ENCODE measurements around the gene DAP3.
A peak's percentile ranks its signal among the peaks of the same experiment; 100 is the strongest.
"Not testable (repeated sequence)": the region's sequence is repeated elsewhere in the genome, so short reads cannot be mapped to it uniquely, and the experiment has no call there.

Gene DAP3

GRCh38 chr1:155689081-155689607, at the start of gene DAP3:
TSS of gene DAP3 (plus strand) at chr1:155689091. CDS start at chr1:155709780, 20,689 bp downstream.
- H3K27me3 Mint-ChIP-seq, H3K9me3 Mint-ChIP-seq, DNase-seq: not testable (repeated sequence)
- H3K4me1 Mint-ChIP-seq (ENCODE audit: low read depth): peaks cover 57% of the 10 kb centered on the region
- H3K36me3 Mint-ChIP-seq (ENCODE audit: low read depth): peaks cover 77% of the 10 kb centered on the region
- H3K4me3 Mint-ChIP-seq: peak within 1 kb of the TSS; percentile 97
- peak within 1 kb of the TSS; percentile 97 for H3K27ac Mint-ChIP-seq

- DNase-seq: no peak
- Mint-ChIP-seq H3K27ac (no peak overlapping the region), H3K36me3 (ENCODE audit: low read depth) (peaks cover 8% of the 10 kb centered on the region), H3K9me3 (peaks cover 18% of the 10 kb centered on the region), H3K4me1 (ENCODE audit: low read depth) (peaks cover 20% of the 10 kb centered on the region), H3K27me3 (no peaks in the 10 kb centered on the region), H3K4me3 (no peak overlapping the region)
Measured at GRCh38 chr1:155640367-155640766, 48.5 kb upstream of the DAP3 start.

DNA sequence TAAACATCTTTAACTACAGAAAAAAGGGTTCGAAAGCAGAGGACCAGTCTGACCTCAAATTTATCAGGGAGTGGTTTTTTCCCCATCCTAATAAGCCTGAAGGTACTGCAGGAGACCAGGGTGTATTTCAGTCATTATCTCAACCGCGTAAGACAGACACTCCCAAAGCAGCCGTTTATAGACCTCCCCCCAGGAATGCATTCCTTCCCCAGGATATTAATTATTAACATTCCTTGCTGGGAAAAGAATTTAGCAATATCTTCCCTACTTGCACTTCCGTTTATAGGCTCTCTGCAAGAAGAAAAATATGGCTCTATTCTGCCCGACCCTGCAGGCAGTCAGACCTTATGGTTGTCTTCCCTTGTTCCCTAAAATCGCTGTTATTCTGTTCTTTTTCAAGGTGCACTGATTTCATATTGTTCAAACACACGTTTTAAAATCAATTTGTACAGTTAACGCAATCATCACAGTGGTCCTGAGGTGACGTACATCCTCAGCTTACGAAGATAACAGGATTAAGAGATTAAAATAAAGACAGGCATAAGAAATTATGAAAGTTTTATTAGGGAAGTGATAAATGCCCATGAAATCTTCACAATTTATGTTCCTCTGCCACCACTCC, 46.2 kb upstream of the DAP3 start:
- H3K36me3 Mint-ChIP-seq (ENCODE audit: low read depth); H3K4me1 Mint-ChIP-seq (ENCODE audit: low read depth); H3K4me3 Mint-ChIP-seq; DNase-seq; H3K27me3 Mint-ChIP-seq; H3K27ac Mint-ChIP-seq: not testable (repeated sequence)
- H3K9me3 Mint-ChIP-seq: peaks cover 18% of the 10 kb centered on the region

DNA sequence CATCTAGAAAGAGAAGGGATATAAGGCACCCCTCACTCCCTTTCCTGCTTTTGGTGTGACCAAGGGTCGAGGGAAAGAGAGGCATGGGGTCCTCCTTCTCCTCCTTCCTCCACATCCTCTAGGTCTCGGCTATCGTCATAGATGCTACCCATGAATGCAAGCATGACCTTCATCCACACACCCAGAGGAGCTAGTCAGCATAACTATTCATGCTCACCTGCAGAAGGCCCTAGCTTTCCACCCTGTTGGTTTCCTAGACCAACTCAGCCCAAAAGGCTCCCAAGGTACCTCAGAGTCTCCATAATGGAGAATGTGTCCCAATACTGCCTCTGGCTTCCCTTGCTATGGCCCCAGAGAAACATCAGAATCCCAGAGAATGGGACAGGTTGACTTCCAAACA, 45.7 kb upstream of the DAP3 start:
- no peak overlapping the region for H3K27ac Mint-ChIP-seq
- H3K4me3 Mint-ChIP-seq: no peak overlapping the region
- H3K27me3 Mint-ChIP-seq: no peaks in the 10 kb centered on the region
- peaks cover 4% of the 10 kb centered on the region for H3K36me3 Mint-ChIP-seq (ENCODE audit: low read depth)
- H3K4me1 Mint-ChIP-seq (ENCODE audit: low read depth): no peaks in the 10 kb centered on the region
- no peak for DNase-seq
- H3K9me3 Mint-ChIP-seq: peaks cover 18% of the 10 kb centered on the region

GRCh38 chr1:155645034-155645598, 43.8 kb upstream of the DAP3 start:
- Mint-ChIP-seq H3K36me3 (ENCODE audit: low read depth) (peaks cover 4% of the 10 kb centered on the region), H3K4me3 (no peak overlapping the region), H3K27ac (no peak overlapping the region), H3K27me3 (peaks cover 1% of the 10 kb centered on the region), H3K4me1 (ENCODE audit: low read depth) (peaks cover 1% of the 10 kb centered on the region), H3K9me3 (peaks cover 18% of the 10 kb centered on the region)
- no peak for DNase-seq

- H3K4me1 Mint-ChIP-seq (ENCODE audit: low read depth): peaks cover 1% of the 10 kb centered on the region
- H3K4me3 Mint-ChIP-seq: no peak overlapping the region
- peaks cover 18% of the 10 kb centered on the region for H3K9me3 Mint-ChIP-seq
- H3K27ac Mint-ChIP-seq: no peak overlapping the region
- peaks cover 4% of the 10 kb centered on the region for H3K36me3 Mint-ChIP-seq (ENCODE audit: low read depth)
- DNase-seq: no peak
- H3K27me3 Mint-ChIP-seq: peaks cover 3% of the 10 kb centered on the region
Measured at GRCh38 chr1:155645648-155646047, 43.2 kb upstream of the DAP3 start.

DNA sequence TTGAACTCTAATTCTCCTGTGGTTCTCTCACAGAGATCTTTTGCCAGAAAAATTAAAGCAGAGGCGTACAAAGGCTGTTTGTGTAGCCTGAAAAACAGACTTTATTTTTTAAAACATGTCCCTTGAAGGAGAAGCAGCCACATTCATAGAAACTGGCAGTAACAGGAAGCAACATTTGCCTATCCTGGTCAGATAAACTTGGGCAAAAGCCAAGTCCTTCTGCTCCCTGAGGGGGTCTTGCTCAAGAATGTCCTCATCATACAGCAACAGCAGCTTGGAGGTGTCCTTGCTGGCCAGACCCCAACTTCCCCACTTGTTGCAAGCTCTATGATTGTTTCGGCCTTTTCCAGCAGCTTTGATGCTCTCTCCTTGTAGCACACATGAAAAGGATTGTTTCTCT, 42.6 kb upstream of the DAP3 start:
- Mint-ChIP-seq H3K27ac (no peak overlapping the region), H3K9me3 (peaks cover 17% of the 10 kb centered on the region), H3K27me3 (peaks cover 3% of the 10 kb centered on the region), H3K4me3 (no peak overlapping the region), H3K36me3 (ENCODE audit: low read depth) (peaks cover 4% of the 10 kb centered on the region), H3K4me1 (ENCODE audit: low read depth) (peaks cover 1% of the 10 kb centered on the region)
- DNase-seq: no peak

- H3K9me3 Mint-ChIP-seq: no peaks in the 10 kb centered on the region
- no peak overlapping the region for H3K4me3 Mint-ChIP-seq
- no peak for DNase-seq
- H3K36me3 Mint-ChIP-seq (ENCODE audit: low read depth): no peaks in the 10 kb centered on the region
- H3K4me1 Mint-ChIP-seq (ENCODE audit: low read depth): peaks cover 1% of the 10 kb centered on the region
- peaks cover 3% of the 10 kb centered on the region for H3K27me3 Mint-ChIP-seq
- H3K27ac Mint-ChIP-seq: no peak overlapping the region
Measured at GRCh38 chr1:155648207-155649147, 40.4 kb upstream of the DAP3 start.

DNA sequence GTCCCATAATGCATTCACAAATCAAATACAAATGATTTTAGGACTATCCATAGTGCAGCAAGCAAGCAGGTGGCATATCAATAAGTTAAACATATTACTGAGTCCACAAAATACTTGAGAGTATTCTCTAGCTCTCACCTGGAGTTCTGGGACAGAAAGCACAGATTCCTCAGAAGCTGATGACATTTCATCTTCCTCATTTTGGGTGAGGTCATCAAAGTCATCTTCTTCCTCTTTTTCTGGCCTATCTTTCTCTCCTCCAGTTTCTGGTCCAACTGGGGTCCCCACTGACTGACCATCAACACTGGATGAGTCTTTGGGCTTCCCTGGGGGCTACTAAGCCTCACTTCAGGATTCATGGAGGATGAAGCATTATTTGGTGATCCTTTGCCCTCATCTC, 39.2 kb upstream of the DAP3 start:
- H3K4me3 Mint-ChIP-seq: no peak overlapping the region
- H3K9me3 Mint-ChIP-seq: no peaks in the 10 kb centered on the region
- H3K4me1 Mint-ChIP-seq (ENCODE audit: low read depth): peaks cover 1% of the 10 kb centered on the region
- no peak overlapping the region for H3K27ac Mint-ChIP-seq
- H3K36me3 Mint-ChIP-seq (ENCODE audit: low read depth): no peaks in the 10 kb centered on the region
- H3K27me3 Mint-ChIP-seq: peaks cover 3% of the 10 kb centered on the region
- no peak for DNase-seq

- peaks cover 1% of the 10 kb centered on the region for H3K4me1 Mint-ChIP-seq (ENCODE audit: low read depth)
- peaks cover 3% of the 10 kb centered on the region for H3K27me3 Mint-ChIP-seq
- no peaks in the 10 kb centered on the region for H3K36me3 Mint-ChIP-seq (ENCODE audit: low read depth)
- H3K4me3 Mint-ChIP-seq: no peak overlapping the region
- no peak overlapping the region for H3K27ac Mint-ChIP-seq
- no peak for DNase-seq
- no peaks in the 10 kb centered on the region for H3K9me3 Mint-ChIP-seq
Measured at GRCh38 chr1:155650231-155650757, 38.6 kb upstream of the DAP3 start.

- H3K27ac Mint-ChIP-seq: no peak overlapping the region
- H3K4me1 Mint-ChIP-seq (ENCODE audit: low read depth): peaks cover 1% of the 10 kb centered on the region
- no peak for DNase-seq
Measured at GRCh38 chr1:155651861-155652661, 36.8 kb upstream of the DAP3 start.

DNA sequence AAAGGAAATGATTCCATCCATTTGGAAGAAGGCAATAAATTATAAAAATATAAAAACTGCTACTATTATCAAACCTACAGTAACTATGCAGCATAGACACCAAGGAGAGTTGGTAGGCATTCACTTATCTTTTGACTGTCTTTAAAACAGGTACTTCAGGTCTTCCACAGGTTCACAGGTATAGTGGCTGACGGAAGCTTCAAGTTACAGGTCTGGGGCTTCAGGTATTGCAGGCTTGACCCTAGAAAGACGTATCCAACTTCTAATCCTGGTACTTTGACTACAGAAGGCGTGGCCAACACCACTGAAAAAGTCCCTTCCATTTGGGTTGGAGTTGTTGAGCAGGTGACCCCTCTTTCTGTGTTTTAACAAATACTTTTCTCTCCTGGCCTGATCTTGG, 35.9 kb upstream of the DAP3 start:
- H3K27ac Mint-ChIP-seq: no peak overlapping the region
- H3K27me3 Mint-ChIP-seq: peaks cover 3% of the 10 kb centered on the region
- H3K9me3 Mint-ChIP-seq: no peaks in the 10 kb centered on the region
- peaks cover 7% of the 10 kb centered on the region for H3K36me3 Mint-ChIP-seq (ENCODE audit: low read depth)
- no peak overlapping the region for H3K4me3 Mint-ChIP-seq
- H3K4me1 Mint-ChIP-seq (ENCODE audit: low read depth): peaks cover 1% of the 10 kb centered on the region
- no peak for DNase-seq

More at GRCh38 chr1:155651861-155652661, 36.8 kb upstream of the DAP3 start:
- Mint-ChIP-seq H3K36me3 (ENCODE audit: low read depth) (no peaks in the 10 kb centered on the region), H3K27me3 (peaks cover 3% of the 10 kb centered on the region), H3K4me3 (no peak overlapping the region), H3K9me3 (no peaks in the 10 kb centered on the region)

DNA sequence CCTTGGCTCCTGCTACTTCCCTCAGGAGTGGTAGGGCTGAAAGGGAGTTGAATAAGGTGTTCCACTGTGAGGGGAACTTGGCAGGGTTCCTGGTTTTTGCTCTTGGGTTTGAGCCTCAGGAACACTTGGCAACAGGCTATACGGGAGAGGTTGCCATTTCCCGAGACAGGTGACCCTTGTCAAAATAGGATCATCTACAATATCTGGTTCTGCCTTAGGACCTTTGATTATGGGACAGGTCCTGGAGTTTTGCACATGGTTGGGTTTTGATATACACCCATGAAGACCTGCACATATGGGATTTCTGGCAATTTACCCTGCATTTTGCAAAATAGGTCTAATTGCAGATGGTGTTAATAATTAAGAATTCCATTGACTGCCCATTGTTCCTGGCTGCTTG, 31.4 kb upstream of the DAP3 start:
- no peaks in the 10 kb centered on the region for H3K27me3 Mint-ChIP-seq
- no peak for DNase-seq
- peaks cover 51% of the 10 kb centered on the region for H3K36me3 Mint-ChIP-seq (ENCODE audit: low read depth)
- H3K4me3 Mint-ChIP-seq: no peak overlapping the region
- H3K4me1 Mint-ChIP-seq (ENCODE audit: low read depth): no peaks in the 10 kb centered on the region
- no peak overlapping the region for H3K27ac Mint-ChIP-seq
- no peaks in the 10 kb centered on the region for H3K9me3 Mint-ChIP-seq

GRCh38 chr1:155661239-155661638, 27.7 kb upstream of the DAP3 start:
- H3K27ac Mint-ChIP-seq; H3K4me1 Mint-ChIP-seq (ENCODE audit: low read depth); H3K9me3 Mint-ChIP-seq; DNase-seq; H3K27me3 Mint-ChIP-seq; H3K4me3 Mint-ChIP-seq: not testable (repeated sequence)
- peaks cover 87% of the 10 kb centered on the region for H3K36me3 Mint-ChIP-seq (ENCODE audit: low read depth)
